ENCODE measurements around the gene LRRFIP2. TPM values are rescaled to one million over a fixed set of nuclear protein-coding genes. Genes with fewer than 3 reads are reported as not detected.

Gene LRRFIP2
- total RNA-seq, 1 donor from 2014 or later, result 50.7 TPM

GRCh38 chr3:37139567-37140052 lies 34.8 kb downstream of the LRRFIP2 start:
- no peaks in the 10 kb centered on the region for H3K9me3 Mint-ChIP-seq (ENCODE audit: low read depth)

DNA sequence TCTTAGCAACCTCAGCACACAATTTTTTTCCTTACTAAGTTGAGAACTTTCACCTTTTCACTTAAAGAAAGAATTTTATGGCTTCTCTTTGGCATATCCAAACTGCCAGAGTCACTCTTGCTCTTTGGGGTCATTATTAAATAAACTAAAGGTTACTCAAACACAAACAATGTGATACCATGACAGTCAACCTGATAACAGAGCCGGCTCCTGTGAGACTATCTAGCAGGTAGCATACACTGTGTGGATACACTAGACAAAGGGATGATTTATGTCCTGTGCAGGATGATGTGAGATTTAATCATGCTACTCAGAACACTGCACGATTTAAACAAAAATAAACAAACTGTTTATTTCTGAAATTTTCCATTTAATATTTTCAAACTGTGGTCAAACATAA lies 35.6 kb downstream of the LRRFIP2 start:
- TF ChIP-seq, protein P1, sequence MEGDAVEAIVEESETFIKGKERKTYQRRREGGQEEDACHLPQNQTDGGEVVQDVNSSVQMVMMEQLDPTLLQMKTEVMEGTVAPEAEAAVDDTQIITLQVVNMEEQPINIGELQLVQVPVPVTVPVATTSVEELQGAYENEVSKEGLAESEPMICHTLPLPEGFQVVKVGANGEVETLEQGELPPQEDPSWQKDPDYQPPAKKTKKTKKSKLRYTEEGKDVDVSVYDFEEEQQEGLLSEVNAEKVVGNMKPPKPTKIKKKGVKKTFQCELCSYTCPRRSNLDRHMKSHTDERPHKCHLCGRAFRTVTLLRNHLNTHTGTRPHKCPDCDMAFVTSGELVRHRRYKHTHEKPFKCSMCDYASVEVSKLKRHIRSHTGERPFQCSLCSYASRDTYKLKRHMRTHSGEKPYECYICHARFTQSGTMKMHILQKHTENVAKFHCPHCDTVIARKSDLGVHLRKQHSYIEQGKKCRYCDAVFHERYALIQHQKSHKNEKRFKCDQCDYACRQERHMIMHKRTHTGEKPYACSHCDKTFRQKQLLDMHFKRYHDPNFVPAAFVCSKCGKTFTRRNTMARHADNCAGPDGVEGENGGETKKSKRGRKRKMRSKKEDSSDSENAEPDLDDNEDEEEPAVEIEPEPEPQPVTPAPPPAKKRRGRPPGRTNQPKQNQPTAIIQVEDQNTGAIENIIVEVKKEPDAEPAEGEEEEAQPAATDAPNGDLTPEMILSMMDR (IDR thresholded peaks at IDR 0.05), result no peak

More at GRCh38 chr3:37139567-37140052, 34.8 kb downstream of the LRRFIP2 start:
- H3K27ac Mint-ChIP-seq (ENCODE audit: unreplicated experiment), result no peak overlapping the region
- no peak for DNase-seq (ENCODE audit: low spot score)
- H3K36me3 Mint-ChIP-seq (ENCODE audit: low read depth), result peaks cover 20% of the 10 kb centered on the region
- no peak overlapping the region for H3K4me3 Mint-ChIP-seq (ENCODE audit: unreplicated experiment)
- peaks cover 19% of the 10 kb centered on the region for H3K4me1 Mint-ChIP-seq (ENCODE audit: low read depth)
- TF ChIP-seq, protein P1 (IDR thresholded peaks at IDR 0.05), result no peak
- H3K27me3 Mint-ChIP-seq (ENCODE audit: low read depth), result no peaks in the 10 kb centered on the region

DNA sequence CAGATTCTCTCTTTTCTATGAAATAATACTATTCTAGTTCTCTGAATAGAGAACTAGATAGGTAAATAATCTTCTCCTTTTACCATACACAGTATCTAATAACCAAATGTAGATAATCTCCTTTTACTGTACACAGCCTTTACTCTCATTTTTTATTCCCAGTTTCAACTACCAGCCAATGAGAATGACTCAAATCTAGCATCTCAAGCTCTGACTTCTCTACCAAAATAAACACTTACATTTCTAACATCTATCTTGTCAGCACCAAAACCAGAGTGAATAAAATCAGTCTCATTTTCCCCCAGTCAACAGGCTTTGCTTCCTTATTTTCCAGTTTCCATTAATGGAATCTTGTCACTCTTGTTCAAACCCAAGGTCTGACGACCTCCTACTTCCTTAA lies 36.9 kb downstream of the LRRFIP2 start:
- no peak overlapping the region for H3K4me3 Mint-ChIP-seq (ENCODE audit: unreplicated experiment)
- H3K36me3 Mint-ChIP-seq (ENCODE audit: low read depth), result peaks cover 3% of the 10 kb centered on the region
- no peak for DNase-seq (ENCODE audit: low spot score)
- no peaks in the 10 kb centered on the region for H3K27me3 Mint-ChIP-seq (ENCODE audit: low read depth)
- no peaks in the 10 kb centered on the region for H3K9me3 Mint-ChIP-seq (ENCODE audit: low read depth)
- peak overlapping the region; percentile 3 for H3K27ac Mint-ChIP-seq (ENCODE audit: unreplicated experiment)
- H3K4me1 Mint-ChIP-seq (ENCODE audit: low read depth), result peaks cover 19% of the 10 kb centered on the region
- TF ChIP-seq, protein P1 (IDR thresholded peaks at IDR 0.05), result no peak

More for the DNA sequence above, 35.6 kb downstream of the LRRFIP2 start:
- DNase-seq (ENCODE audit: low spot score), result no peak
- Mint-ChIP-seq H3K36me3 (ENCODE audit: low read depth) (peaks cover 13% of the 10 kb centered on the region), H3K9me3 (ENCODE audit: low read depth) (no peaks in the 10 kb centered on the region), H3K4me1 (ENCODE audit: low read depth) (peaks cover 19% of the 10 kb centered on the region), H3K27me3 (ENCODE audit: low read depth) (no peaks in the 10 kb centered on the region), H3K27ac (ENCODE audit: unreplicated experiment) (no peak overlapping the region), H3K4me3 (ENCODE audit: unreplicated experiment) (no peak overlapping the region)

GRCh38 chr3:37136067-37136466 lies 38.3 kb downstream of the LRRFIP2 start:
- H3K9me3 Mint-ChIP-seq (ENCODE audit: low read depth), result no peaks in the 10 kb centered on the region
- H3K36me3 Mint-ChIP-seq (ENCODE audit: low read depth), result no peaks in the 10 kb centered on the region
- H3K4me1 Mint-ChIP-seq (ENCODE audit: low read depth), result peaks cover 29% of the 10 kb centered on the region
- TF ChIP-seq, protein P1 (IDR thresholded peaks at IDR 0.05), result no peak
- H3K27ac Mint-ChIP-seq (ENCODE audit: unreplicated experiment), result peak overlapping the region; percentile 67
- no peak for DNase-seq (ENCODE audit: low spot score)
- no peaks in the 10 kb centered on the region for H3K27me3 Mint-ChIP-seq (ENCODE audit: low read depth)
- H3K4me3 Mint-ChIP-seq (ENCODE audit: unreplicated experiment), result no peak overlapping the region

- TF ChIP-seq, protein P1 (IDR thresholded peaks at IDR 0.05), result no peak
- Mint-ChIP-seq H3K36me3 (ENCODE audit: low read depth) (no peaks in the 10 kb centered on the region), H3K4me3 (ENCODE audit: unreplicated experiment) (no peak overlapping the region), H3K27ac (ENCODE audit: unreplicated experiment) (peak overlapping the region; percentile 67), H3K9me3 (ENCODE audit: low read depth) (no peaks in the 10 kb centered on the region), H3K27me3 (ENCODE audit: low read depth) (no peaks in the 10 kb centered on the region), H3K4me1 (ENCODE audit: low read depth) (peaks cover 30% of the 10 kb centered on the region)
- no peak for DNase-seq (ENCODE audit: low spot score)
These were observed 38.8 kb downstream of the LRRFIP2 start for GRCh38 chr3:37135561-37135960.

Measured in chondrocyte (in vitro differentiated cells).